NCI-H2081 treated with DMSO at 0.1 percent for 48 hours (cell line): ENCODE results near the gene SOS1.
"Not testable (repeated sequence)": the region's sequence is repeated elsewhere in the genome, so short reads cannot be mapped to it uniquely, and the experiment has no call there.

Experiments
- DNase-seq: peaks from one replicate; lab custom pipeline; 2025; lab: John Stamatoyannopoulos, UW

Gene SOS1

DNA sequence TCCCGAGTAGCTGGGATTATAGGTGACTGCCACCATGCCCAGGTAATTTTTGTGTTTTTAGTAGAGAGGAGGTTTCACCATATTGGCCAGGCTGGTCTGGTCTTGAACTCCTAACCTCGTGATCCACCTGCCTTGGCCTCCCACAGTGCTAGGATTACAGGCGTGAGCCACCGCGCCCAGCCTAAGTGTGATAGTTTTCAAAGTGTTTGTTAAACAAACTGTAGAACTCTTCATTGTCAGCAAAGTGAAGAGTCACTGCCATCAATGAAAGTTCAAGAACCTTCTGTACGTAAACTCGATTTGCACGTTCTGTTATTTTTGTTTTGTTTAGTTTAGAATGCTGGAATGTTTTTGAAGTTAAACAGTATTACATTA is 18.0 kb upstream of the SOS1 start:
- DNase-seq, result no peak

DNA sequence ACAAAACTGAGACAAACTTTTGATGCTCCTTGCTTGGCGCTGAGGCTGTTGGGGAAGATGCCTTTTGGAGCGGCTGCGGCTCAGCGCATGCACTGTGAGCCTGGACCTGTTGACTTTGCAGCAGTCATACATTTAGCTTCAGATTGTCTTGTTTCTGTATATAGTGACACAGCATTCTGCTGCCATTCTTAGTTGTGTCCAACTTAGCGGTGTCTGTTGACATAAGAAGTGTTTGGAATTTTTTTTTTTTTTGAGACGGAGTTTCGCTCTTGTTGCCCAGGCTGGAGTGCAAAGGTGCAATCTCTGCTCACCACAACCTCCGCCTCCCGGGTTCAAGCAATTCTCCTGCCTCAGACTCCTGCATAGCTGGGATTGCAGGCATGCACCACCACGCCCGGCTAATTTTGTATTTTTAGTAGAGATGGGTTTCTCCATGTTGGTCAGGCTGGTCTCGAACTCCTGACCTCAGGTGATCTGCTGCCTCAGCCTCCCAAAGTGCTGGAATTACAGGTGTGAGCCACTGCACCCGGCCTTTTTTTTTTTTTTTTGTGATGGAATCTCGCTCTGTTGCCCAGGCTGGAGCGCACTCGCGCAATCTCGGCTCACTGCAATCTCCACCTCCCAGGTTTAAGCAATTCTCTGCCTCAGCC is 17.5 kb upstream of the SOS1 start:
- DNase-seq, result not testable (repeated sequence)

DNA sequence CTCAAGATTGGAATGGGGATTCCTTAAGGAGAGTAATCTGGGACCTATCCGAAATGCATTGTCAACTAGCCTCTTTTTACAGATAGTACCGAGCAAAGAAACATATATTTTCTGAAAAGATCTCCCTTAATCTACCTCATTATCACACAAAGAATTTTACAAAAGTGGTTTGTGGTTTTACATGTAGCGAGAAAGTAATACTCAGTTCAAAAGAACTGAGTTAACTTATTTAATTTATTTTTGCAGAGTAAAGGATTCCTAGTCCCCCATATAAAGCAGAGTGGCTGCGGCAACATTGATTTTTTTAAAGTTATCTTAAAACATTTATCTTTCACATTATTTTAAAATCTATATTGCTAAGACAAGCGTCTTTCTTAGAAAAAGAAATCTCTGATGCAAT is 15.9 kb upstream of the SOS1 start:
- DNase-seq, result no peak

DNA sequence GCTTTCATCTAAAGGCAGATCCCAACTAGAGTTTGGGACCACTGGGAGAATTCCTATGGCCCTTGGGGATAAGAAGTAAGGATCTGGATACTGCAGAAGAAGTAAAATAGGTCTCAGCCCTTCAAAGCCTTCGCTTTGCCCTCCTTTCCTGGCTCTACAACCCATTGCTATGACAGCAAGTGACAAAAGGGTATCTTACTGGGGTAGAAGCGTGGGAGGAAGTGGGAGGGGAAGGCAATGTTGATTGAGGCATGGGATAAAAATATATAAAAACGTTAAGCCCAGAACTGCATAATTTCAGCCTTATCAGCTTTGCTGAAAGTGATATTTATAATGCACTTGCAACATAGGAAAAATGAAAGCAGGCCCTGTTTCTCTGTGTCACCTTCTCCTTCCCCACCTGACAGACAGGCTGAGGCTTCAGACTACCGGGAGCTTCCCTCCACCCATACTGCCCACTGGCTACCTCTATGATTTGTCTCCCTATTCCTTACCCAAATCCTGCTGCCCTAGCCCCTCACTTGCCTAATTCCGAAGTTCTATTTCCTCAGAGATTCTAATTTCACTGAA is 14.9 kb upstream of the SOS1 start:
- no peak for DNase-seq

DNA sequence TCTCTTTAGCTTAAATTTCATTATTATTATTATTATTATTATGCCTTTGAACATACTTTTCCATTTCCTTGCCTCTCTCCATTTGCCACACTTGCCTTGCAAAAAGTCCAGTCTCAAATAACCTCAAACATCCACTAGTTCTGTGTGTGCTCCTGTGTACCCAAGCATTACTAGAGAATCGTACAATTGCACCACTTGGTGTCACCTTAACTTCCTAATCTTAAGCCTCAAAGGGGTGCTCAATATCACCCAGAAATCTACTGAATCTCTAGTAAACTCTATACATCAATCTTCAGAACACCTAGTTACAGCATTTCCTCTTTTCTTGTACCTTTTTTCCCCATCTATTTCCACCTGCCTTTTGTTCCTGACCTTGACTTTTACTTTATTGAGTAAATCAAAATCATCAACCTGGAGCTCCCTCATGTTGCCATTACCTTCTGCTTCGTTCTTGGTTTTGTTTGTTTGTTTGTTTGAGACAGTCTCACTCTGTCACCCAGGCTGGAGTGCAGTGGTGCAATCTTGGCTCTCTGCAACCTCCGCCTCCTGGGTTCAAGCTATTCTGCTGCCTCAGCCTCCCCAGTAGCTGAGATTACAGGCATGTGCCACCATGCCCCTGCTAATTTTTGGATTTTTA is 12.5 kb upstream of the SOS1 start:
- DNase-seq, result no peak

DNA sequence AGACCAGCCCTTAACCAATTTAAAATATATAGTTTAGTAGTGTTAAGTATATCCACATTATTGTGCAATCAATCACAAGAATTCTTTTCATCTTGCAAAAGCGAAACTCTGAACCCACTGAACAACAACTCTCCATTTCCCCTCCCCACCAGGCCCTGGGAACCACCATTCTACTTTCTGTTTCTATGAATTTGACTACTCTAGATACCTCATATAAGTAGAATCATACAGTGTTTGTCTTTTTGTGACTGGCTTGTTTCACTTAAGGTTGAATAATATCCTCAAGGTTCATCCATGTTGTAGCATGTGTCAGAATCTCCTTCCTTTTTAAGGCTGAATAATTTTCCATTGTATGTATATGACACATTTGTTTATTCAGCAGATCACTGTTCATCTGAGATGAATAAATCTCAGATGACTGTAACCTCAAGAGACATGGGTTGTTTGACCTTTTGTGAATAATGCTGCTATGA is 8.1 kb upstream of the SOS1 start:
- DNase-seq, result no peak

DNA sequence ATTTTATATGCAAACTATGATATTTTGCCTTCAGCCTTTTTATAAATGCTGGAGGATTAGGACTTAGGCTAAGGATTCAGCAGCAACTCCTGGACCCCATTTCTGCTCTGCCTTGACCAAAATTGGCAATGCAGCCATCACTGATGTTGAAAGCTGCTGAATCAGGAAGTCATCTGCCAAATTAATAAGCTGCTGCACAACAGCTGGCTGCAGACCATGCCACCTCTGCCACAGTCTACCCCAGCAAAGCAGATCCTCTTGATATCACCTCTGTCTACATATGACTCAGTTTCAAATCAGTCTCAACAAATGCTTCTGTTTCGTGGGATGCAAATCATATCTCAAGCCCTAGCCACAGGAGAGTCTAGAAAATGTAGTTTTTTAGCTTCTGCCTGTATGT is 7.1 kb upstream of the SOS1 start:
- DNase-seq, result no peak

DNA sequence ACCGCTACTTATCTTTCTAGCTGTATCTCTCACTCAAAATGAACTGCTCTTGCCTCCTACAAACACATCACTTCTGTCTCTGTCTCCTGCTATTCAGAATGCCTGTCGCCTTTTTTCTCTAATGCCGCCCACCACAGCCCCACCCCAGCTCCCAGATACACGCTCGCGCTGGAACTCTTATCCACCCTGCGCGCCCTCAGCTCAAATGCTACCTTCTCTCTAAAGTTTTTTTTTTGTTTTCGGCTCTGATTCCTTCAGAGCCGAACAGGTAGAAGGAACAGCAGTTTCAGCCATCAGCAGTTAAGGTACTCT is 3.9 kb upstream of the SOS1 start:
- no peak for DNase-seq

DNA sequence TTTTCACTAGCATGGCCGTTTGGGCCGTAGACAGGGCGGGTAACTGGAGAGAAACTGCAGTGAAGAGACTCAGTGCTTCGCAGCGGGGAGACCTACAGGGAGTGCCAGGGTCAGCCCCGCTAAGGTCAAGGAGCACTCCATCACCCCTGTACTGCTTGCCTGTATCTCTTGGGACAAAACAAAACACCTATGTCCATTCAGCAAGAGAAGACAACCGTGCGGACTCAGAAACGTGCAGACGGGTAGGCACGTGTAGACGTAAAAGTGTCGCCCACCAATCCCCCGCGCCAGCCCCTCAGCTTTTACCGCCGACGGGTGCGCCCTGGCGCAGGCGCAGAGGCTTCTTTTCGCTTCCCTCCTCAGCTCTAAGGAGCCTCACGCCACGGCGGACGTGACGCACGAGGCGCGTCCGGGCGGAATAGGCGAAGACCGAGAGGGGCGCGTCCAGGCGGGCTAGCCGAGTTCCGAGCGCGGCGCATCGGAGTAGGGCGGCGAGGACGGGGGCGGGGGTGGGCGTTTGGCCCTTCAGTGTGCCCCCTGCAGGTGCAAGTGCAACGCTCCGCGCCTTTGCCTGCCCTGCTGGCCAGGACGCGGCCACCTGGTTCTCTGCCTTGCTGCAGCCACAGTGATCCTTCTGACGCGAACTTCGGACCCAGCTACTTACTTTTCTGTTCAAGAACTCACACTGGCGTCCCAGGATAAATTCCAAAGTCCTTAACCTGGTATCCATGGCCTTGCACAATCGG is 3.3 kb upstream of the SOS1 start:
- DNase-seq, result peak; percentile 85

DNA sequence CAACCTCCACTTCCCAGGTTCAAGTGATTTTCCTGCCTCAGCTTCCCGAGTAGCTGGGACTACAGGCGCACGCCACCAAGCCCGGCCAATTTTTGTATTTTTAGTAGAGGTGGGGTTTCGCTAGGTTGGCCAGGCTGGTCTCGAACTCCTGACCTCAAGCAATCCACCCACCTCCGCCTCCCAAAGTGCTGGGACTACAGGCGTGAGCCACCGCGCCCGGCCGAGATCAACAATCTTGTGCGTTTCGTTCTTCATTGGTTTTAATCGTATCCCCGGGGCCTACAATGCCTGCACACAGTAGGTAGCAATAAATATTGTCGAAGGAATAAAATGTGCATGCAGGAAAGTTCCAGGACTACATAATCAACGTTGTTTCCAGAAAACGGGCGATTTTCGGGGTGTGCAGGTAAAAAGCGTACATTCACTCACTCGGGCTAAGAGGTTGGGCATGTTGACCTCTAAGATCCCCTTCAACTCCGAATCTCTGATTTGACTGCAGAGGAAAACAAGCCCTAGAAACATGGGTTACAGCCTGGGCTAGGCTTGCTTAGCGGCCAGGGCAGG is 2.7 kb upstream of the SOS1 start:
- DNase-seq, result no peak

DNA sequence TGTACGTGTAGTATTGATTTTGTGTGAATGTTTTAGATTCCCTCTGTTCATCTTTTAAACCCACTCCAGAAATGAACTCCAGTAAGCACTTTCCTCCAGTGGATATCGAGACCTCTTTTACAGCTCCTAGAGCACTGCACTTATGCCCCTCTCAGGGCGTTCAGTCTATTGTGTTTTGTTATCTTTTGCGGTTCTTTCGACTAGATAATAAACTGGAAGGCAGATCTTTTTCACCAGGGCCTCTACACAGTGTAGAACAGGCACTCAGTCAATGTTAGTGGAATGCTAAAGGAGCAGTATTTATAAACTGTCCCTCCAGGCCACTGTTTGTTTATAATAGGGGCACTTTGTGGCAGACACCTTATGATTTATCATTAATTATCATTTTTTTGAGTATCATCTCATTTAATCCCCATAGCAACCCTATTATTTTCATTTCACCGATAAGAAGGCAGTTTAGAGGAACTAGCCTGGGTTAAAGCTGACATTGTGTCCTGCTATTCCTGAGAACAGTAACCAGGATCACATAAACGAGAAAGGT is 742 bp upstream of the SOS1 start:
- no peak for DNase-seq

DNA sequence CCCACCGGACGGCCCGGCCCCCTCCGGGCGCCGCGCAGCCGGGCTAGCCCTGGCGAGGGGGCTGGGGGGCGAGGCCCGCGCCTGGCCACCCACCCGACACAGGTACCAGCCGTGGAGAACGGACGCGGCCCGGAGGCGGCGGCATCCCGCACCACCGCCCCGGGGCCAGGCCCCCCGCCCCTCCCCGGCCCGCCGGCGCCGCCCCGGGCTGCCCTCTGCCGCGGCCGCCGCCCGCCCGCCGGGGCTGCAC is 405 bp downstream of the SOS1 start:
- DNase-seq, result no peak

DNA sequence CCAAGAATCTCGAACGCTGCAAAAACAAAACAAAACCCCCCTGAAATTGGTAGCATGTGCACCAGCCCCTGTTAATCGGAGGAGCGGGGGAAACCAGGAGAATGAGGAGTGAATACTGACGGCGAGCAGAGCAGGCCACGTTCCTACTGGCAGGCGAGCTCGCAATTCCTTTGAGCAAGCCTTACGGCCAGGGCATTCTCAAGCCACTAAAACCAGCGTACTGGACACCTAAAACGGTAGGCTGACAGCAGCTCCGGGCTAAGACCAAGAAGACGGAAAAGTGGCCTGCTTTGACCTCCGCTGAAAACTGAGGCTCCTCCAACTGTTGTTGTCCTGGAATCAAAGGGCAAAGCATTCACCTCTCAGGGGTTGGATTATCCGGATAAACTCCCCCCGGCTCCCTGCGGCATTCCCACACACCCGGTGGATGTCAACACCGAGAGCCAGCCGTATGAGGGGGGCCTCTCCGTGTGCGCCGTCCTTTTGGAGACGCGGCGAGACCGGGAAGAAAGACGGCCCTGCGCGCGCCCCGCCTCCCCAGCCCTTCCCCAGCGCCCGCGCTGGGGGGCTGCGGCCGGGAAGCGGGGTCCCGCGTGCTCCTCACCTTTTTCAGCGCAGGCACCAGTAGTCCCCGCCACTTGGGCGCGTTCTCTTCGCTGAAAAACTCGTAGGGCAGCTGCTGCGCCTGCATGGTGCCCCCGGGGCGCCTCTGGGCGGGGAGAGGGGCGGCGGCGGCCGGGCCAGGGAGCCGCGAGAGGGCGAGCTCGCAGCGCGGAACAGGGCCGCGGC is 925 bp downstream of the SOS1 start:
- no peak for DNase-seq

DNA sequence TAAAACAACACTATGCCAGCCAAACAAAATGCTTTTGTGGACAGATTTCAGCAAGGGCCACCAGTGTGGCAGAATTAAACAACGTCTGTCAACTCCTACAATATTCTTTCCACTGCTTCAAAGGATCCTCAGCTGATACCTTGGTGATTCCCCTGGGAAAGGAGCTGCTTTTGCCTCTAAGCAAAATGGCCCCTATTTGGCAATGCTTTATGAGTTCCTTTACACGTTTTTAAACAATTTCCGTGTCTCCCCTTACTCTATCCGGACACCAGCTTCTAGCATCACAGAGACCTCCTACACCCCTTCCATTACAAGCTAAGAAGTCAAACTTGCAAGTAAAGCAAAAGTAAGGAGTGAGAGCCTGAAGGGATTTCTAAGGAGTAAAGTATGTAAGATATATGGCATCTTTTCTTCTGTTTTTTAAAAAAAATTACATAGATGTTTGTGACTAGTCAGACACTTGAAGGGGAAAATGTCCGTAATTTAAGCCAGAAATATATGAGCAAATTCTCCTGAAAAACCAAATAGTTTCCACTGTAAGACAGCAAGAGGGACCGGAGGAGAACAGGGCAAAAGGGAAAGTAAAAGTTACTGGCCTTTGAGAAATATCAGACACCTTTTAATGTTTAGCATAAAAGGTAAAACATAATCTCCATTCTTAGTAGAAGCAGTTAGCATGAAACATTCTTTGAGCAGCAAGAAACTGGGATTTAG is 1.9 kb downstream of the SOS1 start:
- DNase-seq, result no peak

DNA sequence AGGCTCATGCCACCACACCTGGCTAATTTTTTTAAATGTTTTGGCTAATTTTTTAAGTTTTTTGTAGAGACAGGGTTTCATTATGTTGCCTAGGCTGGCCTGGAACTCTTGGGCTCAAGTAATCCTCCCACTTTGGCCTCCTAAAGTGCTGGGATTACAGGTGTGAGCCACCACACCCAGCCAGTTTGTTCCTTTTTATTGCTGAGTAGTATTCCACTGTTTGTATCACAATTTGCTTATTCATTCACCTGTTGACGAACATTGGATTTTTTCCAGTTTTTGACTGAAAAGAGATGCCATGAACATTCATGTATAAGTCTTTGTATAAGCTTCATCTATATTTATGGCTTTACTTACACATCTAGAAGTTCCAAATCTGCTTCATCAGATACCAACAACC is 5.3 kb downstream of the SOS1 start:
- no peak for DNase-seq

DNA sequence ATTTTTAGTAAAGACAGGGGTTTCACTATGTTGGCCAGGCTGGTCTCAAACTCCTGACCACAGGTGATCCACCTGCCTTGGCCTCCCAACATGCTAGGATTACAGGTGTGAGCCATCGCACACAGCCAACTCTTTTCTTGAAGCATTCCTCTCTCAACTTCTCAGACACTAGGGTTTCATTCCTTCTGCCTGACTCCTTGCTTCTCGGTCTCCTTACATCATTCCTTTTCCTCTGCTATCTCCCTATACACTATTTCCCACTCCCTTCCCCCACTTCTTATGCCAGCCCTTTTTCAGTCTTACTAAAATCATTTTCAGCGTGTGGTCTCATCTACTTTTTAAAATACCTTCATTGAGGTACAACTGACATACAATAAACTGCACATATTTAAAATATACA is 6.1 kb downstream of the SOS1 start:
- DNase-seq, result no peak

DNA sequence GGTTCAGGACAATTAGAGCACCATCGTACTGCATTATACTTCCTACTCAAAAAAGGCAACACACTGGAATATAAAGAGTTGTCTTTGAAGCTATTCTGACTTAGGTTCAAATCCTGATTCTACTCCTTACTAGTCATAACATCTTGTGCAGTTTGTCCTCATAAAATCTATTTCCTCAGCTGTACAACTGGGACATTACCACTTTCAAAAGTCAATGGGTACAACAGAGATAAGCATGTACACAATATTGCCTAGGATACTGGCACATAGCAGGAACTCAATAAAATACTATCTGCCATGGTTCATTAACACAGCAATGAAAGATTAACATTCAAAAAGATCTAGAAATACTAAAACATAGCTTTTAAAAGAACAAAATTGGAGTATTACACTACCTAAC is 11.3 kb downstream of the SOS1 start:
- DNase-seq, result no peak

DNA sequence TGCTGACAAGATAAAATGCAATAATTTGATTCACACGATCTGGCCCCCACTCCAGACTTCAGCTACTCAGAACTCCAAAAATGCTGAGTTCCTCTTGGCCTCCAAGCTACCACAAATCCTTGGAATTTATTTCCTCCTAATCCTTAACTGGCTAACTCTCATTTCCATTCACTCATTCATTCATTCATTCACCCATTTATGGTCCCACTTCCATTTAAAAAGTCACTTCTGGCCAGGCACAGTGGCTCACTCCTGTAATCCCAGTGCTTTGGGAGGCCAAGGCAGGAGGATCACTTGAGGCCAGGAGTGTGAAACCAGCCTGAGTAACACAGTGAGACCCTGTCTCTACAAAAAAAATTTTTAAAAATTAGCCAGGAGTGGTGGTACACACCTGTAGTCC is 12.5 kb downstream of the SOS1 start:
- no peak for DNase-seq

DNA sequence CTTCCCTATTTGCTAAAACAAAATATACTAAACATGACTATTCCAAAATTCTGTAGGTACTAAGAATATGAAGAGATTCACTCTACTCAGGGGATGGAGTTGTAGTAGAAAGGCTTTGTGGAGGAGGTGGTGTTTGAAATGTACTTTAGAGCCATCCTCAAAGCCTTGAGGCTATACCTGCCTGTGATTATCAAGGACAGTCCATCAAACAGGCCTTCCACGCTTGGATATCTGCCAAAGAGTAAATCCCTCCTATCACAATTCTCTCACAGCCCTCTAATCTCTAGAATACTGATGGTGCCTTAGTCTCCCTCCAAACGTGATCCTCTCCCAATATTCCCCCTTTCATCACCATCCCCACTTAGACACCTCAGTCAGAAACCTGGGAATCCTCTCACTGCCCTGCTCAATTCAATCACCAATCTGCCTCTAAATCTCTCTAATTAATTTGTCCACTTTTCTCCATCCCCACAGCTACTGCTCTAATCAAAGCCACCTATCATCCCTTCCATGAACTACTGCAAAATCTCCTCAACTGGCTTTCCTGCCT is 13.1 kb downstream of the SOS1 start:
- no peak for DNase-seq

DNA sequence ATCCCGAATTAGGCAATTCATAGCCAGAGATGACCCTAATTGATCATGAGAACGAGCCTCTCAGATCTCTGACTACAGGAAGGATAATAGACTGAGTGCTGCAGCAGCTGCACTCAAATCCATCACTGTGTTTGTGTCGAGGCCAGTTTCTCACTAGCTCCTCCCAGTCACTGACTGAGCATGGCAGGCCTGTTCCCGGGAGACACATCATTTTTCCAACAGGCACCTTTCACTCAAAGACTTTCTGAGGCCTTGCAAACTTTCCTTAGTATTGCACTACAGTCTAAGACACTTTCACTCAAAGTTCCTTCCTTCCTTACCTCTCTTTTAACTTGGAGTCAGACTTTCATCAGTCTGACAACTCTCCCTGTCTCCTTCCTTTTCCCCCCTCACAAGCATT is 13.7 kb downstream of the SOS1 start:
- no peak for DNase-seq
